Measurements from ENCODE around the gene PSTPIP1.

PSTPIP1 gene

GRCh38 chr15:76994971-76995945 lies at the start of gene PSTPIP1:
PSTPIP1 (plus strand) TSS chr15:76995126; CDS start chr15:76995574, 448 bp downstream.
- peak within 1 kb of the TSS; percentile 82 for H3K4me3 ChIP-seq (ENCODE audit: low read depth, low read length)
- DNase-seq (ENCODE audit: low read depth): peak; percentile 92
- TF ChIP-seq MAX (IDR thresholded peaks at IDR 0.05; ENCODE audit: low read depth, low read length): peak; percentile 75
- TF ChIP-seq CTCF (IDR thresholded peaks at IDR 0.05; ENCODE audit: low read depth, low read length): no peak
- peak; percentile 69 for TF ChIP-seq MYC (IDR thresholded peaks at IDR 0.05; ENCODE audit: low read depth, low read length)
- TF ChIP-seq POLR2A (IDR thresholded peaks at IDR 0.05; ENCODE audit: extremely low read depth, insufficient read length): peak; percentile 72

GRCh38 chr15:76945494-76946093 lies 49.3 kb upstream of the PSTPIP1 start:
- DNase-seq (ENCODE audit: low read depth): no peak
- H3K4me3 ChIP-seq (ENCODE audit: low read depth, low read length): no peak overlapping the region
- TF ChIP-seq MAX (IDR thresholded peaks at IDR 0.05; ENCODE audit: low read depth, low read length): no peak
- no peak for TF ChIP-seq CTCF (IDR thresholded peaks at IDR 0.05; ENCODE audit: low read depth, low read length)

- DNase-seq (ENCODE audit: low read depth): no peak
- no peak overlapping the region for H3K4me3 ChIP-seq (ENCODE audit: low read depth, low read length)
- TF ChIP-seq MAX (IDR thresholded peaks at IDR 0.05; ENCODE audit: low read depth, low read length): no peak
- no peak for TF ChIP-seq MYC (IDR thresholded peaks at IDR 0.05; ENCODE audit: low read depth, low read length)
- no peak for TF ChIP-seq CTCF (IDR thresholded peaks at IDR 0.05; ENCODE audit: low read depth, low read length)
- TF ChIP-seq POLR2A (IDR thresholded peaks at IDR 0.05; ENCODE audit: extremely low read depth, insufficient read length): no peak
Observed at GRCh38 chr15:76947454-76947853, 47.5 kb upstream of the PSTPIP1 start.

- no peak for DNase-seq (ENCODE audit: low read depth)
- no peak for TF ChIP-seq POLR2A (IDR thresholded peaks at IDR 0.05; ENCODE audit: extremely low read depth, insufficient read length)
- no peak for TF ChIP-seq MAX (IDR thresholded peaks at IDR 0.05; ENCODE audit: low read depth, low read length)
- TF ChIP-seq MYC (IDR thresholded peaks at IDR 0.05; ENCODE audit: low read depth, low read length): no peak
- TF ChIP-seq CTCF (IDR thresholded peaks at IDR 0.05; ENCODE audit: low read depth, low read length): no peak
- no peak overlapping the region for H3K4me3 ChIP-seq (ENCODE audit: low read depth, low read length)
Observed at GRCh38 chr15:76951220-76951619, 43.7 kb upstream of the PSTPIP1 start.

GRCh38 chr15:76953913-76954312 lies 41.0 kb upstream of the PSTPIP1 start:
- H3K4me3 ChIP-seq (ENCODE audit: low read depth, low read length): no peak overlapping the region
- TF ChIP-seq MAX (IDR thresholded peaks at IDR 0.05; ENCODE audit: low read depth, low read length) (no peak), POLR2A (IDR thresholded peaks at IDR 0.05; ENCODE audit: extremely low read depth, insufficient read length) (no peak), CTCF (IDR thresholded peaks at IDR 0.05; ENCODE audit: low read depth, low read length) (no peak), MYC (IDR thresholded peaks at IDR 0.05; ENCODE audit: low read depth, low read length) (no peak)
- no peak for DNase-seq (ENCODE audit: low read depth)

All from NB4 (cell line).